Muscle layer of colon (tissue), 2 donors: Measurements from ENCODE around the gene TTC3.
A peak's percentile ranks its signal among the peaks of the same experiment; 100 is the strongest.

Experiments
- H3K27ac ChIP-seq: one replicate; pipeline ENCODE4 v1.7.0; 2013; ENCODE audit warnings: low read depth, mild to moderate bottlenecking, low read length, moderate library complexity
- H3K27me3 ChIP-seq, 2 donors: one replicate each; pipeline ENCODE4 v1.7.0; 2013; ENCODE audit warnings: low read length in 2 of 2, mild to moderate bottlenecking in 2 of 2; ENCODE audit not compliant: insufficient read depth in 2 of 2, control insufficient read depth in 1 of 2
- H3K36me3 ChIP-seq: one replicate; pipeline ENCODE4 v1.7.0; 2013; ENCODE audit warnings: mild to moderate bottlenecking, low read length; ENCODE audit not compliant: insufficient read depth
- H3K4me1 ChIP-seq: one replicate; pipeline ENCODE4 v1.7.0; 2013; ENCODE audit warnings: mild to moderate bottlenecking, low read length; ENCODE audit not compliant: insufficient read depth
- H3K4me3 ChIP-seq, 2 donors: one replicate each; pipeline ENCODE4 v1.7.0; 2013; ENCODE audit warnings: low read length in 2 of 2, low read depth in 1 of 2, mild to moderate bottlenecking in 1 of 2, moderate library complexity in 1 of 2
- H3K9ac ChIP-seq: one replicate; pipeline ENCODE4 v1.7.0; 2013; ENCODE audit warnings: low read length
- H3K9me3 ChIP-seq: one replicate; pipeline ENCODE4 v1.7.0; 2013; ENCODE audit warnings: mild to moderate bottlenecking, low read length
- donor health status: abdominal sarcoma.
- donor health status: Adenocarcinoma of cecum.

The TTC3 gene

DNA sequence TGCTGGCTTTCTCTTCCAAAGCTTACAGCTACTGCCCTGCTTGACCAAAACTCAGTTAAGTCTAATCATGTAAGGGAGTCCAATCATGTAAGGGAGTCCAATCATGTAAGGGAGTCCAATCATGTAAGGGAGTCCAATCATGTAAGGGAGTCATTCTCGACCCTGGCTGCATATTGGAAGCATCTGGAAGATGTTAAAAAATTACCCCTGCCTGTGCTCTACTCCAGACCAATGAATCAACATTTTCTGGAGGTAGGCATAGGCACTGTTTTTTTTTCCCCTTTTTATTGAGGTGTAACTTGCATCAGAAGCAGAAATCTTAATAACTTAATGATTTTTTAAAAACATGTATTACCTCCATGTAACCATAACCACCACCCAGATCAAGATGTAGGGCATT, 9.6 kb upstream of the TTC3 start:
- Histone ChIP-seq H3K9me3 (no peaks in the 10 kb centered on the region), H3K9ac (no peak overlapping the region), H3K27ac (no peak overlapping the region), H3K27me3 (no peaks in the 10 kb centered on the region), H3K4me3 (no peak overlapping the region), H3K4me1 (peaks cover 5% of the 10 kb centered on the region), H3K36me3 (no peaks in the 10 kb centered on the region)

DNA sequence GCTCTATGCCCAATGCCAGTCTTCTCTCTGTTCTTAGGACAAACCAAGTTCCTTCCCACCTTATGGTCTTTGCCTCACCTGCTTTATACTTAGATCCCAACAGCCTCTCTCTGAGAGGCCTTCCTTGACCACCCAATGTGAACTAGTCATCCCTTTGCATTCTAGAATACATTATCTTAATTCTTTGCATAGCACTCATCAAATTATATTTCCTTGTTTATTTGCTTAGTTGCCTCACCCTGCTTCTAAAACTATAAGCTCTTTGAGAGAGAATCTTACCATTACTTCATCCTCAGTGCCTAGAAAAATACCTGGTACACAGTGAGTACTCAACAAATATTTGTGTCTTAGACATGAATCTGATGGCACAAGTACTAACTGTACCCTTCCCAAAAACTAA, 8.2 kb upstream of the TTC3 start:
- H3K4me3 ChIP-seq: no peak overlapping the region
- H3K36me3 ChIP-seq: no peaks in the 10 kb centered on the region
- H3K4me1 ChIP-seq: peaks cover 5% of the 10 kb centered on the region
- no peak overlapping the region for H3K9ac ChIP-seq
- no peaks in the 10 kb centered on the region for H3K27me3 ChIP-seq
- H3K9me3 ChIP-seq: no peaks in the 10 kb centered on the region
- H3K27ac ChIP-seq: no peak overlapping the region

DNA sequence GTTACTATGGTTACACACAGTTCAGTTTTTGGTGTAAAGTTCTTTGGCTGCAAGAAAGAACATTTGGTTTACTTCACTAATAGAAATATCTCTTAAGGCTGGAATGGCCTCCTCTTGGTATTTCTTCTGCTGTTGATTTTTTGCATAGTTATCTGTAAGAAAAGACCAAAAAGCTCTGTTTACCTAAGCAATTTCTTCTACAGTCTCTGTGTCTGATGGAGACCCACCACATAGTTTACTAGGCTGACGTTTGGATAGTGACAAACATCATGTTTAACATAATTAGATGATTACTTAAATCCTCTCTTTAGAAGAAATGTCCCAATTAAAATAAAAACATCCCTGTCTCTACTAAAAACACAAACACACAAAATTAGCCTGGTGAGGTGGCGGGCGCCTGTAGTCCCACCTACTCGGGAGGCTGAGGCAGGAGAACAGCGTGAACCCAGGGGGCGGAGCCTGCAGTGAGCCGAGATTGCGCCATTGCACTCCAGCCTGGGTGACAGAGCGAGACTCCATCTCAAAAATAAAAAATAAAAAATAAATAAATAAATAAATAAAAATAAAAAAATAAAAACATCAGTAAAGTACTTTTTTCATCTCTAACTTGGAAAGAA, 7.4 kb upstream of the TTC3 start:
- H3K9ac ChIP-seq: no peak overlapping the region
- H3K36me3 ChIP-seq: no peaks in the 10 kb centered on the region
- no peak overlapping the region for H3K4me3 ChIP-seq
- no peak overlapping the region for H3K27ac ChIP-seq
- H3K4me1 ChIP-seq: peaks cover 5% of the 10 kb centered on the region
- no peaks in the 10 kb centered on the region for H3K27me3 ChIP-seq
- H3K9me3 ChIP-seq: no peaks in the 10 kb centered on the region

DNA sequence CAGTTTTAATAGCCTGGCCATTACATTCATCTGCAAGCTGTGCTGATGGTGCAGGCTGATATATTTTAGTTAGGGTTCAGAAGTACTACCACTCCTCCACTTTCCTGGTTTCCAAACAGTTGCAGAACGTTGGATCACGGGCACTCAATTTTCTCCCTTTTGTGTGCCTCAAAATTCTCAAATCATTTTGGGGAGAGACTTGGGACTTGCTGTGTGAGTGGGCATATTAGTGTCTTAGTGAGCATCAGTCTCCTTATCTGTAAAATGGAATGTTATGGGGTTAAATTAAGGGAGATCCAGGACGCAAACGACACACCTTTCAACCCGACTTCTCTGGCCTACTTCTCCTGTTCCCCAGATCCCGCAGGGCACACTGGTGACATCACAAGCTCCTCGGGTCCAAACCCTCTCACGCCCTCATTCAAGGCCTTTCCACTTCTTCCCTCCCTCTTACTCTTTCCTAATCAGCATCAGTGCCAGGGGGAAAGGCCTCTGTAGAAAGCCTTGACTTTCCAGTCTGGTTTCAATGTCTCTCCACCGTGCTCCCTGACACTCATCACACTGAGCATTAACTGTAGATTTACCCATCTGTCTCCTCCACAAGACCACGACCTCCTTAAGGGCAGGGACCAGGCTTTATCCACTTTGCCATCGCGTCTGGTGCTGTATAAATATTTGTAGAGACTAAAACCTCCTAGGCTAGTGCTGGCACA, 1.3 kb upstream of the TTC3 start:
- H3K27ac ChIP-seq: peak overlapping the region; percentile 98
- H3K4me1 ChIP-seq: peaks cover 14% of the 10 kb centered on the region
- H3K4me3 ChIP-seq: peak overlapping the region; percentile 2 to 86
- H3K9ac ChIP-seq: peak overlapping the region; percentile 98
- no peaks in the 10 kb centered on the region for H3K27me3 ChIP-seq
- H3K36me3 ChIP-seq: no peaks in the 10 kb centered on the region
- no peaks in the 10 kb centered on the region for H3K9me3 ChIP-seq

DNA sequence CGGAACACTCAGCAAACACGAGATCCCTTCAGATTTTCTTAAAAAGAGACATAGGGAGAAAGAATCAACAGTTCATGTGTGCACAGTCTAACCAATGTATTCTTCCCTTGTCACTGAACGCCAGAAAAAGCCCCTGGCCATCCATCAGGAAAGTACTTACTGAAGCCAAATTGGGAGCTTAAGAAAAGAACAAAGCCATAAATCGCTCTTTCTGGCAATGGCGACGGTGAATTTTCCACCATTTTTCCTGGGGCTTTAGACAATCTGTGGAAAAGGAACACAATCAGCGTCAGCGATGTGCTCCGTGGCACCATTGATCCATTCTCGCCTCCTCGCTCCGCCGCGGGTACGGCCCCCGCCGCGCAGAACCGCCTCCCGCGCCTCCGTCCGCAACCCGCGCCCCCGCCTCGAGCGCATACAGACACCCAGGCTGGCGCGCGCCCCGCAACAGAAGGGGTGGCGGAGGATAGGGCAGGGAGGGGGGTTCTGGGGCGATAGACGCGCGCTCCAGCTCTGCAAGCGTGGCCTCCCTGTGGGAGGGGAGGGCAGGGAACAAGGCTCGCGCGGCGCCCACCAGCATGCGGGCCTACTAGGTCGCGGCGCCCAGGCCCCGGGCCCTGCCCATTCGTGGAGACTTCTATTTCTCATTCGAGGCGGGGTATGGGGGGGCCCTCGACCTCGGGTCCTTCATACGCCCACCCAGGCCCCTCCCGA, 623 bp upstream of the TTC3 start:
- H3K4me3 ChIP-seq: peak overlapping the region; percentile 70 to 86
- H3K4me1 ChIP-seq: peaks cover 14% of the 10 kb centered on the region
- no peaks in the 10 kb centered on the region for H3K27me3 ChIP-seq
- H3K27ac ChIP-seq: peak overlapping the region; percentile 98
- H3K9ac ChIP-seq: peak overlapping the region; percentile 98
- no peaks in the 10 kb centered on the region for H3K36me3 ChIP-seq
- H3K9me3 ChIP-seq: no peaks in the 10 kb centered on the region

DNA sequence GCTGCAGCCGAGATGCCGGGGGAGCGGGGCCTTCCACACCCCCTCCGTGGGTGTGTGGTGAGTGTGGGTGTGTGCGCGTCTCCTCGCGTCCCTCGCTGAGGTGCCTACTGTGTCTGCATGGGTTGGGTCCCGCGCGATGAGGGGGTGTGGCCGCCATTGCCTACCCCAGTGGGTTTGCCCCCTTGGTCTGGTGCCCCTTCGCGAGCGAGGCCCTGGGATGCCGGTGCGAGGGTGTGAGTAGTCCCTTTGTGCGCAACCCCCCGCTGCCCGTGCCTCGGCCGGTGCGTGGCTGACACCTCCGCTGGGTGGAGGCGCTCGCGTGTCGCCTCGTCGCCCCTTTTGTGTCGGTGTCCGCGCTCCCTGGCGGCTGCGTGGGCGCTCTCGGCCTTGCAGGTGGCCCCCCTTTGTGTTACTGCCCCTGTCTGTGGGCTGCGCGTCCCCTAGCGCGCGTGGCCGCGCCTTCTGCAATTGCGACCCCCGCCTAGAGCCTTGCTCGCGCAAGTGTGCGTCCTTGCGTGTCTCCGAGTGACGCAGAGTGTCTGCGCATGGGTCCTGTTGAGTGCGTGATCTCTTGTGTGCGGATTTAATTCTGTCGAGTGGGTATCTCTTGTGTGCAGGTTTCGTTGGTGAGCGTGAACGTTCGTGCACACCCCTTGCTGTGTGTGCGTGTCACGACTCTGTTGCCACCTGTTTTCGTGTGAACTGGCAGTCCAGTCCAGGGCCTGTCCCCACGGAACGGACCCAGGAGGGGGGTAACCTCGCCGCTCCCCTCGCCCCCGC, 553 bp downstream of the TTC3 start:
- peak overlapping the region; percentile 79 to 88 for H3K4me3 ChIP-seq
- H3K9me3 ChIP-seq: no peaks in the 10 kb centered on the region
- no peaks in the 10 kb centered on the region for H3K36me3 ChIP-seq
- H3K27ac ChIP-seq: peak overlapping the region; percentile 86
- no peaks in the 10 kb centered on the region for H3K27me3 ChIP-seq
- peaks cover 14% of the 10 kb centered on the region for H3K4me1 ChIP-seq
- peak overlapping the region; percentile 76 for H3K9ac ChIP-seq

DNA sequence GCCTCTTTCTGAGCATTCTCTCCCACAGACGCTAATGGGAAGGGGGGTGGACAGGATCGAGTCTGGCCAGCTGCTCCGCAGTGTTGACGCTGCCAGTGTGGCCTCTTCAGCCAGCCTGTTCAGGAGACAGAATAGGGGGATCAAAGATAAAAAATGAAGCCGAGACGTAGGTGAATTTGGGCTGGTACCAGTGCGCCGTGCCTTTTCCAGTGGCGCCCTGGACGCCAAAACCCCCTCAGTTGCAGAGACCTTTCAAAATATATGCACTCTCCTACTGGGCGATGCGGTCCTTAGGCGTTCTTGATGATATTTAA, 1.1 kb downstream of the TTC3 start:
- Histone ChIP-seq H3K27me3 (no peaks in the 10 kb centered on the region), H3K9me3 (no peaks in the 10 kb centered on the region), H3K4me3 (peak overlapping the region; percentile 79 to 88), H3K27ac (peak overlapping the region; percentile 86), H3K4me1 (peaks cover 14% of the 10 kb centered on the region), H3K9ac (peak overlapping the region; percentile 76), H3K36me3 (no peaks in the 10 kb centered on the region)

DNA sequence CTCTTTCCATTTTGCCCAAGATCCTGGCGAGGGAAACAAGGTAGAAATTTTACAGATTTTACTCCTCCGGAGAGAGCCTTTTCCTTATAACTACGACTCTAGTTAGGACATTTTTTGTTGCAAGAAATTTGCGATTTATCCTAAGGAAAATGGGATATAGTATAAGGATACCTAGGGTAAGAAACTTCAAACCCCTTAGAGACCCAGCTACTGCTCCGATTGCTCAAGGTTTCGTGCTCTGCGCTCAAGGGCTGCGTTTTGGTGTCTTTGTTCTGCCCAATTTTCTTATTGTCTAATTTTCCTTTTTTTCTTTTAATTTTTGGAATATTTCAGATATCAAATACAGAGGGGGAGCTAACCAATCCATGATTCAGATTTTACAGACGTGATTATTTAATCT, 1.5 kb downstream of the TTC3 start:
- Histone ChIP-seq H3K27ac (peak overlapping the region; percentile 86), H3K9me3 (no peaks in the 10 kb centered on the region), H3K9ac (peak overlapping the region; percentile 76), H3K4me1 (peaks cover 14% of the 10 kb centered on the region), H3K27me3 (no peaks in the 10 kb centered on the region), H3K4me3 (peak overlapping the region in 1 of 2 donors; percentile 88), H3K36me3 (no peaks in the 10 kb centered on the region)

DNA sequence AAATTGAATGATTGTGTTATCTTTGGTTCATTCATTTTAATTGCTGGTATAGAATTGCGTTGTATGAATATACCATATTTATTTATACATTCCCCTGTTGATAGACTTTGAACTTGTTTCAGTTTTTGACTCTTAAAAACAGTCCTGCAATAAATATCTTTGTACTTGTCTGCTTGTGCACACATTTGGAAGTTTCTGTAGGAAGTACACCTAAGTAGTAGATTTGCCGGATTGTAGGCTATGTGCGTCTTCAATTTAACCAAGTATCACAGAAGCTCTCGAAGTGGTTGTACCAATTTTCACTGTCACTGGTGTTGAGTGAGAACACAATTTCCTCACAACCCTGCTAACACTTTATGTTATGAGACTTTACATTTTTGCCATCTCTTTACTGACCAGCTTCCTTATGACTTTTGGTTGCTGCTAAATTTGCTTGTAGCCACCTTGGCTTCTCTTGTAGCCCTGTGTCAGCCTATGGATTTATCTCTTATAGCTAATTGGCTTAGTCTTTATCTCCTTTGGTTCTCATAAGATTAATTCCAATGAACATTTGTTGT, 2.2 kb downstream of the TTC3 start:
- Histone ChIP-seq H3K4me1 (peaks cover 14% of the 10 kb centered on the region), H3K9ac (no peak overlapping the region), H3K27ac (no peak overlapping the region), H3K36me3 (no peaks in the 10 kb centered on the region), H3K4me3 (no peak overlapping the region), H3K9me3 (no peaks in the 10 kb centered on the region), H3K27me3 (no peaks in the 10 kb centered on the region)

DNA sequence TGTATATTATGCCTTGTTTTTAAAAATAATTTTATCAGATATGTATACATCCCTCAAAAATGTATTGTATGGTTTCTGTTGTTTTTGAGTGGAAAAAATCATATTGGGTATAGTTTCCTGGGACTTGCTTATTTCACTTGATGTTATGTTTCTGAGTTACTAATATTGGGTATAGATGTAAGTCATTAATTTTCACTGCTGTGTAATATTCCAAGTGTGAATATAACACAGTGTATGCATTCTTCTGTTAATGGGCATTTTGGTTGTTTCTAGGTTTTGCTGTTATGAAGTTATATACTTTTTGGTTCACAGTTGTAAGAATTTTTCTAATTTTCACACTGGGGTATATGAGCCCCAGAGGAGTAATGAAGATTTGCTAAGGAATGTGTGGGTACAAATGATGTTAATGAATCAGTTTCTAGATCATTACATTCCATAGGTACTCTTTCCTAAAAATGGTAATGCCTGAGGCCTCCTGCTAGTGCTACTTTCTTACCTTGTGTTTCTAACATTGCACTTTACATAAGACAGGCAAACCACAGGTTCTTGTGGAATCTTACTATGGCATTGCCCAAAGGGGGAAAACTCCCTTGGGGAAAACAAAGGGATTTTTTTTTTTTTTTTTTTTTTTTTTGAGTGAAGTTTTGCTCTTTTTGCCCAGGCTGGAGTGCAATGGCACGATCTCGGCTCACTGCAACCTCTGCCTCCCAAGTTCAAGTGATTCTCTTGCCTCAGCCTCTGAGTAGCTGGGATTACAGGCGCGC, 3.2 kb downstream of the TTC3 start:
- H3K27me3 ChIP-seq: no peaks in the 10 kb centered on the region
- no peak overlapping the region for H3K27ac ChIP-seq
- H3K4me3 ChIP-seq: no peak overlapping the region
- H3K9ac ChIP-seq: no peak overlapping the region
- H3K4me1 ChIP-seq: peaks cover 5% of the 10 kb centered on the region
- no peaks in the 10 kb centered on the region for H3K9me3 ChIP-seq
- no peaks in the 10 kb centered on the region for H3K36me3 ChIP-seq
